Trophoblast cell (in vitro differentiated cells and primary cell): ENCODE results near the gene LIMCH1.

Source experiments
- DNase-seq, 2 donors: peaks; one replicate each; pipeline ENCODE4 v3.0.0-alpha.2; 2016
- H2AFZ ChIP-seq: 2 replicates; pipeline ENCODE4 v1.6.1; 2013; ENCODE audit warnings: low read length, moderate library complexity, mild to moderate bottlenecking; ENCODE audit not compliant: insufficient read depth, poor library complexity
- H2AK5ac ChIP-seq: 2 replicates; pipeline ENCODE4 v1.6.1; 2013; ENCODE audit warnings: mild to moderate bottlenecking, low read length
- H2BK120ac ChIP-seq: 2 replicates; pipeline ENCODE4 v1.6.1; 2013; ENCODE audit warnings: low read length, mild to moderate bottlenecking, moderate library complexity; ENCODE audit not compliant: insufficient read depth, poor library complexity
- H2BK12ac ChIP-seq: 2 replicates; pipeline ENCODE4 v1.6.1; 2013; ENCODE audit warnings: mild to moderate bottlenecking, low read length, moderate library complexity
- H2BK5ac ChIP-seq: 2 replicates; pipeline ENCODE4 v1.6.1; 2013; ENCODE audit warnings: low read length, low read depth, moderate library complexity, mild to moderate bottlenecking; ENCODE audit not compliant: poor library complexity
- H3K14ac ChIP-seq: 2 replicates; pipeline ENCODE4 v1.6.1; 2013; ENCODE audit warnings: mild to moderate bottlenecking, low read length
- H3K18ac ChIP-seq: 2 replicates; pipeline ENCODE4 v1.6.1; 2013; ENCODE audit warnings: mild to moderate bottlenecking, low read length
- H3K23ac ChIP-seq: 2 replicates; pipeline ENCODE4 v1.6.1; 2013; ENCODE audit warnings: low read length
- H3K27ac ChIP-seq: 2 replicates; pipeline ENCODE4 v1.5.1; 2013; ENCODE audit warnings: low read depth, mild to moderate bottlenecking, inconsistent platforms, low read length, moderate library complexity
- H3K27me3 ChIP-seq: 2 replicates; pipeline ENCODE4 v1.6.1; 2013; ENCODE audit warnings: inconsistent platforms, mild to moderate bottlenecking, low read length, moderate library complexity; ENCODE audit not compliant: insufficient read depth
- H3K36me3 ChIP-seq, 2 experiments: 1 replicate in 1 of 2; 2 replicates in 1 of 2; pipeline ENCODE4 v1.6.1; 2013; ENCODE audit warnings: low read length in 2 of 2, mild to moderate bottlenecking in 2 of 2, moderate library complexity in 1 of 2; ENCODE audit not compliant: insufficient read depth in 2 of 2, control insufficient read depth in 1 of 2
- H3K4ac ChIP-seq: 2 replicates; pipeline ENCODE4 v1.6.1; 2013; ENCODE audit warnings: low read depth, mild to moderate bottlenecking, low read length, moderate library complexity
- H3K4me1 ChIP-seq, 2 experiments: 1 replicate in 1 of 2; 2 replicates in 1 of 2; pipeline ENCODE4 v1.6.1; 2013; ENCODE audit warnings: low read length in 2 of 2, mild to moderate bottlenecking in 2 of 2, moderate library complexity in 1 of 2; ENCODE audit not compliant: insufficient read depth in 2 of 2, control insufficient read depth in 1 of 2
- H3K4me2 ChIP-seq: 2 replicates; pipeline ENCODE4 v1.6.1; 2013; ENCODE audit warnings: inconsistent platforms, mild to moderate bottlenecking, low read length, moderate library complexity
- H3K4me3 ChIP-seq: 2 replicates; pipeline ENCODE4 v1.5.1; 2013; ENCODE audit warnings: mild to moderate bottlenecking, low read depth, low read length, inconsistent platforms
- H3K79me1 ChIP-seq: one replicate; pipeline ENCODE4 v1.6.1; 2013; ENCODE audit warnings: low read length
- H3K79me2 ChIP-seq: 2 replicates; pipeline ENCODE4 v1.6.1; 2013; ENCODE audit warnings: low read length, mild to moderate bottlenecking; ENCODE audit not compliant: control insufficient read depth, insufficient read depth, poor library complexity
- H3K9ac ChIP-seq: 2 replicates; pipeline ENCODE4 v1.6.1; 2013; ENCODE audit warnings: mild to moderate bottlenecking, low read length
- H3K9me3 ChIP-seq: 2 replicates; pipeline ENCODE4 v1.6.1; 2013; ENCODE audit warnings: low read depth, mild to moderate bottlenecking, control low read depth, inconsistent platforms, low read length; ENCODE audit not compliant: insufficient read depth
- H4K12ac ChIP-seq: 2 replicates; pipeline ENCODE4 v1.6.1; 2013; ENCODE audit warnings: low read depth, mild to moderate bottlenecking, low read length, moderate library complexity
- H4K8ac ChIP-seq: 2 replicates; pipeline ENCODE4 v1.6.1; 2013; ENCODE audit warnings: low read depth, mild to moderate bottlenecking, low read length, moderate library complexity
- H4K91ac ChIP-seq: one replicate; pipeline ENCODE4 v1.6.1; 2013; ENCODE audit warnings: low read depth, mild to moderate bottlenecking, low read length, moderate library complexity
- WGBS: extraction: QIAGEN DNeasy Blood & Tissue Kit; methylation state at CpG from one replicate; pipeline ENCODE4 v1.1.7; 2013; ENCODE audit warnings: missing lambda C conversion rate; ENCODE audit not compliant: insufficient read length, insufficient coverage; ENCODE audit errors: extremely low coverage; 5-methylcytosine and 5-hydroxymethylcytosine counted together

LIMCH1 gene

DNA sequence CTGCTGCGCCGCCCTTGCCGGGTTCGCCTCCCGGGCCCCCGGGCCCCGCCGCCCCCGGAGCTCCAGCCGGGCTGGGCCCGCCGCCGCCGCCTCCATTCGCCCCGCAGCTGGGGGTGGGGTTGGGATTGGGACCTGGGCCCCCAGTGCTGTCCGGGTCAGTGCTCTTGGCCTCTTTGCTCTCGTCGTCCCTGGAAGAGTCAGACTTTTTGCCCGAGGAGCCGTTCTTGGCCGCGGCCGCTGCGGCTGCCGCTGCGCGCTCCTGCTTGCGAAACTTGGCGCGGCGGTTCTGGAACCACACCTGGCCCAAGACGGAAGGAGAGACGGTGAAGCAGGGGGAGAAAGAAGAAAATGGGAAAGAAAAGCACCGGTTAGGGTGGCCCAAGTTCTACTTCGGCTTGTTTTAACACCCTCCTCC lies 208.1 kb downstream of the LIMCH1 start:
- H3K18ac ChIP-seq, result no peak overlapping the region
- H3K4me2 ChIP-seq, result peak overlapping the region; percentile 46
- no peak overlapping the region for H2AK5ac ChIP-seq
- no peak overlapping the region for H4K12ac ChIP-seq
- no peak overlapping the region for H4K8ac ChIP-seq
- no peak overlapping the region for H3K14ac ChIP-seq
- H3K23ac ChIP-seq, result no peak overlapping the region
- no peak overlapping the region for H4K91ac ChIP-seq
- no peak for DNase-seq
- H3K27me3 ChIP-seq, result peaks cover 84% of the 10 kb centered on the region
- no peak overlapping the region for H3K27ac ChIP-seq
- H3K9ac ChIP-seq, result no peak overlapping the region
- no peaks in the 10 kb centered on the region for H3K36me3 ChIP-seq
- H2BK12ac ChIP-seq, result no peak overlapping the region
- no peak overlapping the region for H2AFZ ChIP-seq
- no peak overlapping the region for H3K4ac ChIP-seq
- no peak overlapping the region for H2BK5ac ChIP-seq
- H3K4me1 ChIP-seq, result peaks cover 0 to 6% of the 10 kb centered on the region in 2 experiments
- no CpG with 5 or more reads among the region's 36 CpGs for WGBS
- no peak overlapping the region for H3K4me3 ChIP-seq
- peaks cover 13% of the 10 kb centered on the region for H3K9me3 ChIP-seq
- H2BK120ac ChIP-seq, result no peak overlapping the region
- H3K79me2 ChIP-seq, result no peaks in the 10 kb centered on the region
- no peaks in the 10 kb centered on the region for H3K79me1 ChIP-seq

DNA sequence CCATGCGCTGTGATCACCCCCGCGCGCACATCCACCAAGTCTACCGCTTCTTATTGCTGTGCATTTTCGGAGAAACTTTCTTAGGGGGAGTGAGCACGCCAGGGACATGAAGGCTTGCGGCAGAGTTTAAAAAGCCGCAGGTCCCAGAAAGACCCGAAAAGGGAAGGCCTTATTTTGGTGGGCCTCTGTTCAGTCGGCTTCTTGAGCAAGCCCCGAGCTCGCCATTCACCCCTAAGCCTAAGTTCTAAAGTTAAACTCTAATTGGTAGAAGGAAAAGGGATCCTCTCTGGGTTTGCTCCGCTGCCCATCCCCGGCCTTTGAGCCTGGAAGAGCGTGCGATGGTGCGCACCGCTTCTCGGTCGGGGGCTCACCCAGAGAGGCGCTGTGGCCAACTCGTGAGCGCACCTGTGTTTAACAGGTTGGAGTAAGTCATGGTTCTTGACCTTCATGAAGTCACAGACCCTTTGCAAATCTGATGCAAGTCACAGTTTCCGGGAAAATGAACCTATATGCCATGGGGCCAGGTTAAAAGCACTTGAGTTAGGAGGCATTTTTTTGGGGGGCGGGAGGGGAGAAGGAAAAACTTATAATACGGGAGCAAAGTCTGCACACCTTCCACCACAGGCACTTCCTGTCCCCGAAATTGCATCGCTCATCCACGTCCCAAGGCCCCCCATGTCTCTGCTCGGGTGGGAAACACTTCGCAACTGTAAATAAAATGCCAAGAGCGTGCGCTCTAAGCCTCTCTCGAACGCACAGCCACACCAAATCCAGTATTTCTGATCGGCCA lies 208.7 kb downstream of the LIMCH1 start:
- Histone ChIP-seq H2BK120ac (no peak overlapping the region), H3K4me3 (no peak overlapping the region), H3K23ac (no peak overlapping the region), H3K79me2 (no peaks in the 10 kb centered on the region), H3K9ac (no peak overlapping the region), H4K91ac (no peak overlapping the region), H2AK5ac (no peak overlapping the region), H4K8ac (no peak overlapping the region), H3K36me3 (no peaks in the 10 kb centered on the region), H3K4me1 (peaks cover 0 to 10% of the 10 kb centered on the region in 2 experiments), H2BK5ac (no peak overlapping the region), H3K4me2 (peak overlapping the region; percentile 46), H3K18ac (no peak overlapping the region), H3K27ac (no peak overlapping the region), H4K12ac (no peak overlapping the region), H3K27me3 (peaks cover 90% of the 10 kb centered on the region), H2BK12ac (no peak overlapping the region), H3K9me3 (peaks cover 15% of the 10 kb centered on the region), H3K14ac (no peak overlapping the region), H2AFZ (no peak overlapping the region), H3K4ac (no peak overlapping the region), H3K79me1 (no peaks in the 10 kb centered on the region)
- no CpG with 5 or more reads among the region's 37 CpGs for WGBS
- DNase-seq, result no peak

GRCh38 chr4:41747230-41748055 lies 209.5 kb downstream of the LIMCH1 start:
- Histone ChIP-seq H3K18ac (no peak overlapping the region), H2AFZ (no peak overlapping the region), H4K8ac (no peak overlapping the region), H3K27me3 (peaks cover 93% of the 10 kb centered on the region), H3K23ac (no peak overlapping the region), H2AK5ac (no peak overlapping the region), H3K4me1 (peaks cover 0 to 10% of the 10 kb centered on the region in 2 experiments), H3K9me3 (peaks cover 18% of the 10 kb centered on the region), H3K4ac (no peak overlapping the region), H3K79me1 (no peaks in the 10 kb centered on the region), H4K91ac (no peak overlapping the region), H2BK12ac (no peak overlapping the region), H3K9ac (no peak overlapping the region), H3K4me2 (no peak overlapping the region), H3K36me3 (no peaks in the 10 kb centered on the region), H4K12ac (no peak overlapping the region), H3K14ac (no peak overlapping the region), H2BK120ac (no peak overlapping the region), H3K79me2 (no peaks in the 10 kb centered on the region), H3K27ac (no peak overlapping the region), H2BK5ac (no peak overlapping the region), H3K4me3 (no peak overlapping the region)
- WGBS, result no CpG with 5 or more reads among the region's 49 CpGs
- DNase-seq, result no peak

GRCh38 chr4:41748074-41748570 lies 210.2 kb downstream of the LIMCH1 start:
- no peak overlapping the region for H3K4me3 ChIP-seq

More at GRCh38 chr4:41748074-41748570, 210.2 kb downstream of the LIMCH1 start:
- no peak for DNase-seq
- Histone ChIP-seq H3K23ac (no peak overlapping the region), H3K36me3 (no peaks in the 10 kb centered on the region), H4K91ac (no peak overlapping the region), H2BK12ac (no peak overlapping the region), H4K8ac (no peak overlapping the region), H3K27ac (no peak overlapping the region), H3K9ac (no peak overlapping the region), H2AFZ (no peak overlapping the region), H2AK5ac (no peak overlapping the region), H3K4ac (no peak overlapping the region), H3K4me1 (peaks cover 0 to 10% of the 10 kb centered on the region in 2 experiments), H3K27me3 (peaks cover 92% of the 10 kb centered on the region), H3K79me1 (no peaks in the 10 kb centered on the region), H2BK5ac (no peak overlapping the region), H3K4me2 (no peak overlapping the region), H3K18ac (no peak overlapping the region), H4K12ac (no peak overlapping the region), H3K14ac (no peak overlapping the region), H3K9me3 (peaks cover 18% of the 10 kb centered on the region), H2BK120ac (no peak overlapping the region), H3K79me2 (no peaks in the 10 kb centered on the region)
- no CpG with 5 or more reads among the region's 21 CpGs for WGBS
